HG02885 (cell line): ENCODE measurements around the gene EXOSC5.
A peak's percentile ranks its signal among the peaks of the same experiment; 100 is the strongest.
"Not testable (repeated sequence)": the region's sequence is repeated elsewhere in the genome, so short reads cannot be mapped to it uniquely, and the experiment has no call there.

ENCODE experiments used
- ATAC-seq: cut with Tn5 transposase; IDR thresholded peaks from one replicate; pipeline ENCODE4 v1.9.1; 2021; ENCODE audit warnings: mild to moderate bottlenecking; ENCODE audit not compliant: unreplicated experiment, poor library complexity

The EXOSC5 gene

GRCh38 chr19:41372501-41372900 is 24.7 kb downstream of the EXOSC5 start:
- no peak for ATAC-seq

- no peak for ATAC-seq
These were observed 25.6 kb downstream of the EXOSC5 start for GRCh38 chr19:41371541-41371940.

- not testable (repeated sequence) for ATAC-seq
These were observed 26.0 kb downstream of the EXOSC5 start for GRCh38 chr19:41371119-41371518.

- no peak for ATAC-seq
These were observed 27.4 kb downstream of the EXOSC5 start for GRCh38 chr19:41369769-41370168.

- ATAC-seq, result no peak
These were observed 29.3 kb downstream of the EXOSC5 start for GRCh38 chr19:41367848-41368301.

GRCh38 chr19:41366089-41366488 is 31.1 kb downstream of the EXOSC5 start:
- ATAC-seq, result no peak

GRCh38 chr19:41364524-41365391 is 32.4 kb downstream of the EXOSC5 start:
- ATAC-seq, result no peak

- ATAC-seq, result peak; percentile 95
These were observed 33.2 kb downstream of the EXOSC5 start, which contains the start of gene B9D2 for GRCh38 chr19:41363753-41364523. Gene B9D2 (minus strand): TSS chr19:41364149. CDS start chr19:41363519, 630 bp downstream.

GRCh38 chr19:41363371-41363752 is 33.8 kb downstream of the EXOSC5 start:
- no peak for ATAC-seq

GRCh38 chr19:41362143-41362847 is 34.9 kb downstream of the EXOSC5 start:
- ATAC-seq, result no peak

- no peak for ATAC-seq
These were observed 37.4 kb downstream of the EXOSC5 start for GRCh38 chr19:41359741-41360140.

GRCh38 chr19:41357746-41358145 is 39.4 kb downstream of the EXOSC5 start:
- no peak for ATAC-seq

- no peak for ATAC-seq
These were observed 40.0 kb downstream of the EXOSC5 start for GRCh38 chr19:41356984-41357739.

GRCh38 chr19:41355802-41356201 is 41.4 kb downstream of the EXOSC5 start:
- ATAC-seq, result no peak

- ATAC-seq, result no peak
These were observed 42.1 kb downstream of the EXOSC5 start for GRCh38 chr19:41355035-41355434.

- ATAC-seq, result no peak
These were observed 42.7 kb downstream of the EXOSC5 start for GRCh38 chr19:41354343-41354953.

GRCh38 chr19:41353466-41354342 is 43.5 kb downstream of the EXOSC5 start, which contains the start of gene TGFB1:
Gene TGFB1 (minus strand): TSS chr19:41353922. CDS start chr19:41353044, 878 bp downstream.
- ATAC-seq, result peak; percentile 59
